Measurements from ENCODE around the gene PDGFA. TPM values are rescaled to one million over a fixed set of nuclear protein-coding genes. Genes with fewer than 3 reads are reported as not detected.

Gene PDGFA
- total RNA-seq, 1 donor from 2014 or later: 31.2 TPM

GRCh38 chr7:550881-551614 is 31.4 kb upstream of the PDGFA start:
- H3K27ac ChIP-seq: no peak overlapping the region
- TF ChIP-seq POLR2AphosphoS5 (IDR thresholded peaks at IDR 0.05; ENCODE audit: insufficient read depth in 1 of 2, low read depth in 1 of 2) (no peak), CTCF (IDR thresholded peaks at IDR 0.05) (no peak), POLR2A (IDR thresholded peaks at IDR 0.05) (no peak)
- no peaks in the 10 kb centered on the region for H3K27me3 ChIP-seq
- no peaks in the 10 kb centered on the region for H3K4me1 ChIP-seq
- intact Hi-C loops (cut with DNase I): no loop called here
- DNase-seq (ENCODE audit: extremely low spot score in 2 of 2): no peak
- no peak overlapping the region for H3K4me3 ChIP-seq
- no peaks in the 10 kb centered on the region for H3K36me3 ChIP-seq
- H3K9me3 ChIP-seq: no peaks in the 10 kb centered on the region

GRCh38 chr7:549891-550625 is 30.4 kb upstream of the PDGFA start:
- TF ChIP-seq CTCF (IDR thresholded peaks at IDR 0.05) (no peak), POLR2A (IDR thresholded peaks at IDR 0.05) (no peak), POLR2AphosphoS5 (IDR thresholded peaks at IDR 0.05; ENCODE audit: insufficient read depth in 1 of 2, low read depth in 1 of 2) (no peak)
- intact Hi-C loops (cut with DNase I): no loop called here

GRCh38 chr7:549066-549890 is 29.6 kb upstream of the PDGFA start:
- intact Hi-C loops (cut with DNase I): no loop called here
- no peak overlapping the region for H3K27ac ChIP-seq

More at GRCh38 chr7:549891-550625, 30.4 kb upstream of the PDGFA start:
- Histone ChIP-seq H3K27ac (no peak overlapping the region), H3K27me3 (no peaks in the 10 kb centered on the region), H3K4me1 (no peaks in the 10 kb centered on the region), H3K9me3 (no peaks in the 10 kb centered on the region), H3K4me3 (no peak overlapping the region), H3K36me3 (no peaks in the 10 kb centered on the region)
- DNase-seq (ENCODE audit: extremely low spot score in 2 of 2): no peak

GRCh38 chr7:548401-548800 is 28.8 kb upstream of the PDGFA start:
- TF ChIP-seq CTCF (IDR thresholded peaks at IDR 0.05) (no peak), POLR2AphosphoS5 (IDR thresholded peaks at IDR 0.05; ENCODE audit: insufficient read depth in 1 of 2, low read depth in 1 of 2) (no peak), POLR2A (IDR thresholded peaks at IDR 0.05) (no peak)
- no peaks in the 10 kb centered on the region for H3K9me3 ChIP-seq
- H3K27me3 ChIP-seq: no peaks in the 10 kb centered on the region
- intact Hi-C loops (cut with DNase I): no loop called here
- H3K4me1 ChIP-seq: no peaks in the 10 kb centered on the region
- no peaks in the 10 kb centered on the region for H3K36me3 ChIP-seq
- H3K27ac ChIP-seq: no peak overlapping the region
- no peak for DNase-seq (ENCODE audit: extremely low spot score in 2 of 2)
- no peak overlapping the region for H3K4me3 ChIP-seq

More at GRCh38 chr7:549066-549890, 29.6 kb upstream of the PDGFA start:
- no peaks in the 10 kb centered on the region for H3K4me1 ChIP-seq
- H3K4me3 ChIP-seq: no peak overlapping the region
- DNase-seq (ENCODE audit: extremely low spot score in 2 of 2): no peak
- no peaks in the 10 kb centered on the region for H3K9me3 ChIP-seq
- H3K36me3 ChIP-seq: no peaks in the 10 kb centered on the region
- H3K27me3 ChIP-seq: no peaks in the 10 kb centered on the region
- TF ChIP-seq POLR2AphosphoS5 (IDR thresholded peaks at IDR 0.05; ENCODE audit: insufficient read depth in 1 of 2, low read depth in 1 of 2) (no peak), CTCF (IDR thresholded peaks at IDR 0.05) (no peak)
